DND-41 (cell line): ENCODE data around the gene BRD9.

Experiments used
- CTCF ChIP-seq: IDR thresholded peaks from 2 replicates; pipeline ENCODE4 v1.5.1; 2012; ENCODE audit warnings: borderline replicate concordance, low read length, moderate library complexity, mild to moderate bottlenecking; ENCODE audit not compliant: poor library complexity, severe bottlenecking; ENCODE audit errors: extremely low read depth
- EZH2 ChIP-seq: IDR thresholded peaks from 3 replicates; pipeline ENCODE4 v1.6.1; 2012; ENCODE audit warnings: borderline replicate concordance, low read depth, mild to moderate bottlenecking, moderate library complexity, low read length, inconsistent platforms; ENCODE audit not compliant: severe bottlenecking

- TF ChIP-seq CTCF (no peak), EZH2 (no peak)
These were observed 11.1 kb downstream of the BRD9 start for GRCh38 chr5:881551-881935.
